Testis (tissue), 2 donors: ENCODE results near the gene RNF207.

ENCODE experiments used
- CTCF ChIP-seq, 3 experiments: fragments of 450-650 bp in 2 of 3; fragments of 200-600 bp in 1 of 3; sonication (generic) in 1 of 3; IDR thresholded peaks; one replicate each; pipeline ENCODE4 v1.5.1; 2016 to 2019; ENCODE audit warnings: antibody characterized with exemption in 3 of 3, mild to moderate bottlenecking in 2 of 3, moderate library complexity in 1 of 3
- POLR2A ChIP-seq: fragments of 450-650 bp; IDR thresholded peaks from one replicate; pipeline ENCODE4 v1.6.1; 2017; ENCODE audit warnings: antibody characterized with exemption, mild to moderate bottlenecking, moderate library complexity

GRCh38 chr1:6166221-6166620 lies 39.7 kb upstream of the RNF207 start:
- TF ChIP-seq CTCF (IDR thresholded peaks at IDR 0.05) (no peak), POLR2A (no peak)
